ENCODE data around the gene NEK4.
"Not testable (repeated sequence)": the region's sequence is repeated elsewhere in the genome, so short reads cannot be mapped to it uniquely, and the experiment has no call there.

Gene NEK4

DNA sequence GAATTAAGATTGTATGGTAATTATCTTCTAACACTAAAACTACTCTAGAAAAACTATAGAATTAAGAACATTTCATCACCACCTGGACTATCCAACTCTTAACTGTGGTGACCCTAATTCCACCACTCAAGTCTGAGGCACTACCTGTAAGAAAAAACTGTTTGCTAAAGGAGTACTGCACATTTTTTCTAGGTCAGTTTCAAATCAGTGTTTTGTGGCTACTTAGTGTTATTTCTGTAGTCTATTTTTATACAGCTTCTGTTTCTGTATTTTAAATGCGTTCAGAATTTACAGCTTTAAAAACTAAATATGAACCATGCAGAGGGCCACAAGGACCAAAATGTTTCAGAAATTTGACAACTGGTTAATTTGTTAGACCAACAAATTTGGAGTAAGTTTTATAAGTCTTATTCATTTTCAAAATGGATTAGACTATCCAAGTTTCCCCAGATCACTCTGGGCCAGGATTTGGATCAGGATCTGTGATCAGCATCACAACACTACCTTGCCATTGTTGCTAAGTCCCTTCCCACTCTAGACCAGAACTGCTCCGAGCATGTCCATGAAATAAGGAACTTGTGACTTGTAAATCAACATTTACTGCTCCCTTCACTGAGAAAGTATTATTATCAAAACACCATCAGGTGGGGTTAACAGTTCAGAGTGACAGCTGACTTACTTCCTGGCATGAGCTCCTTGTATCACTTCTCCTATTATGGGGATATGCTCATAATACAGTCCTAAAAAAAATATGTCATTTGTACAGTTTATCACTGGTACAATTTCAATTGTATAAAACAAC is 73.7 kb downstream of the NEK4 start:
- DNase-seq (ENCODE audit: low spot score), result no peak

DNA sequence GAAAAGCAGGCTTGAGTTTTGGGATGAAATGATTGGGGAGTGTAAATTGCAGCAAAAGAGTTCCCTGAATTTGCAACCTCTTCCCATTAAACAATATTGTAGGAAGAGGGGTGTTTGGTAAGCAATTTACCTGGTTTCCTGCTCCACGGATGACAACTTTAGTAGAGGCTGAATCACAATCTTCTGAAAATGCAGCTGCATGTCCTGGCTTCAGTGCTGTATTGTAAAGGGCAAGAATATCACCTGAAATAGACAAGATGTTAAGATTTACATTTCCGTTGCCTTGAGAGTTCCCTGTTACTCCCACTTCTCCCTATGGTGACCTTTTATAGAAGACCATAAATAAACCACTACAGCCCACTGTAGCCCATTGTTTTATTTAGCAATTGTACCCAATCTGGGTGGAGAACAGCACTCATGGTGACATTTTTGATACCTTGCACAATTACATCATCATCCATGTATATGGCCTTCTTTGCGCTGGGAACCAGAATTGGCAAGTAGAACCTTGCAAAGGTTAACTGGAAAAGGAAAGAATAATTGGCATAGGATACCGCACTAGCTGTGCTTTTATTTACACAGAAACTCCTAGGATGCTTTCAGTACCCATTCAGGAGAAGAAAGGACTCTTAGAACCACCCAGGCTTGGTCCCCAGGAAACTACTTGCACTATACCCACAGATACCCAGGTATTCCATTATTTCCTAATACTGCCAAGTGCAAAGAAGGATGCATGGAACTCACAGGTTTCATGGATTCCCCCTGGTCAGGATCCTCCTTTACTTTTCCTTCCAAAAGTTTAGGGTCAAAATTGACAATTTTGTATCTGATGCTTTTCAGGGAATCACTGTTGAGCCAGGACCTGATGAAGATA is 74.7 kb downstream of the NEK4 start:
- no peak for DNase-seq (ENCODE audit: low spot score)

DNA sequence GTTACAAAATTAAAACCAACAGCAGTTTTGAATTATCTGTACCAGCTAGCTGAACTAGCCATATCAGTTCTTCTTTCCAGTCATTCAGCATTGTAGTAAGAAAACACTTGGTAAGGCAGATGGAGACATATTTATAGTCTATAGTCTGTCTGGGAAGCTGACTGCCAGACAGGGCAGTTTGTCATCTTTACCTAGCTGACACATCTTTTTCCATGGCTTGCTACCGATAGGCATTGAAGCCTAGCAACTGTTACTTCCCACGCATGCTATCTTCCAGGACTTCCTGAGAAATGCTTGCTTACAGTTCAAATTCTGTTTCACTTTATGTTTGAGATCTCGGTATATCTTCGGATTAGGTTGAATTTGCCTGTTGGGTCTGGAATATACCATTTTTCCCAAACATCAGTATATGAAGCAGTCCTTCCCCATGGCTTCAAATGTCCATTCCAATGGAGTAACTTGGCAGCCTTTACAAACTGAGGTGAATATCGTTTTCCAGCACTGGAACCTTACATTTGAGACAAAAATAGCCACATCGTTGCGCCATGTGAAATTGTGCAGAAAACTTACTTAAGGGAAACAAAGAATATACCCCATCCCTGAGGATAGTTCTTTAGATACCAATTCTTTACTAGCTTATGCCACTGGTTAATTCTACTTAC is 76.1 kb downstream of the NEK4 start:
- no peak for DNase-seq (ENCODE audit: low spot score)

DNA sequence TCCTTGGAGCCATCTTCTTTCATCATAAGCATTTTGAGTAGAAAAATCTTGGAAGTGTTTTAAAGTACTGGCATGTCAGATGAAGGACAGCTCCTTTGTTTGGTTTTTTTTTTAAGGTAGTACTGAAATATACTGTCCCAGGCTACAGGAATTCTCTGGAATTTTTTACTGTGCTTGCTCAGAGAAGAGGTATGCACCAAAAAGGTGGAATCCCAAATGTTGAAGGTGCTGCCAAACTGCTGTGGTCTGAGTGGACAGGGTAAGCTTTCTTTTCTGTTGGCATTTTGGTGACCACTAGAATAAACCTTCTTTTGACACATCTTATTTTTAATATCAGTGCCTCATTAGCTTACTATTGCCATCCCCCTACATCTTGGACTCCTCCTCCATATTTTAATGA is 77.7 kb downstream of the NEK4 start:
- DNase-seq (ENCODE audit: low spot score), result no peak

DNA sequence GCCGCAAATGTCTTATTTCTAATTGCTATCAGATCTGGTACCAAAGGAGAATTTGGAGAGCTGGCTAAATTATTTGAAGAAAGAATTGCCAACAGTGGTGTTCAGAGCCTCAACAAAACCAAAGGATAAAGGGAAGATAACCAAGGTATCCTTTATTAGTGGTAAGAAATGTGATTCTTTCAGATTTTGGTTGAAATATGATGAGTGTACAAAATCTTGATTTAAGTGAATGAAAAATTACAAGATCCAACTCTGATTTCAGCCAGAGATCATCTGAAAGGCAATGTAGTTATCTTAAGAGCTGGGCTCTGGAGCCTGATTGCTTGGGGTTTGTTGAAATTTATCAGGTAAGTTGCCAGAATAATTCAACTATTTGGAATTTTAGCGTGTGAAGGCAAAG is 80.2 kb downstream of the NEK4 start:
- no peak for DNase-seq (ENCODE audit: low spot score)

DNA sequence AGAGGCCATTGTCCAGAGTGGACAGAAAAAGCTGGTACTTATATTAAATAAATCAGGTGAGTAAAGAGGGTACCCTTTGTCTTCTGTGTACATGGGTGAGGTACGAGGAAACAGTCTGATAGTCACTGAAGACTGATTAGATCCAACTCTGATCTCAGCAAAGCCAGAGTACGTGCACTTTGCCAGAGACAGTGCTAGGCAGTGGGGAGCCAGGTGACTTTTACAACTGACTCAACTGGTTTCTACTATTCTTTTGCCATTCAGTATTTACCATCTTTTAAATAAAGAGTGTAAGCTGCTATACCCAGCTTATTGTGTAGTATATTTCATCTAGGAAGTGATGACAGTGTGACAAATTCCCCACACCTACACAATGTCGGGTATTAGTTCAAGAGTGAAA is 81.6 kb downstream of the NEK4 start:
- no peak for DNase-seq (ENCODE audit: low spot score)

DNA sequence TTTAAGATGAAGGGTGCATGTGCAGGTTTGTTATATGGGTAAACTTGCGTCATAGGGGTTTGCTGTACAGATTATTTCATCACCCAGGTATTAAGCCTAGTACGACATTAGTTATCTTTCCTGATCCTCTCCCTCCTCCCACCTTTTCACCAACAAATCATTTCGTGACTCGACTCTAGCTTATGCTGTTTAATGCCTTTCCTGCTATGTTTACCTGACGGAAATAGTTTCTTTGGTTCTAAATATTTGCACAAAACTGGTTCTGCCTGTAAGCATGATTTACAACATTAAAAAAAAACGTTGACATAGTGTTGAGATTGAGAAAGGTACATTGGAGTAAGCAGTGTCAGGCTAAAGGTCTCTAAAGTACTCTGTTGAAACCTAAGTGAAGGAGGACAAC is 82.5 kb downstream of the NEK4 start:
- no peak for DNase-seq (ENCODE audit: low spot score)

DNA sequence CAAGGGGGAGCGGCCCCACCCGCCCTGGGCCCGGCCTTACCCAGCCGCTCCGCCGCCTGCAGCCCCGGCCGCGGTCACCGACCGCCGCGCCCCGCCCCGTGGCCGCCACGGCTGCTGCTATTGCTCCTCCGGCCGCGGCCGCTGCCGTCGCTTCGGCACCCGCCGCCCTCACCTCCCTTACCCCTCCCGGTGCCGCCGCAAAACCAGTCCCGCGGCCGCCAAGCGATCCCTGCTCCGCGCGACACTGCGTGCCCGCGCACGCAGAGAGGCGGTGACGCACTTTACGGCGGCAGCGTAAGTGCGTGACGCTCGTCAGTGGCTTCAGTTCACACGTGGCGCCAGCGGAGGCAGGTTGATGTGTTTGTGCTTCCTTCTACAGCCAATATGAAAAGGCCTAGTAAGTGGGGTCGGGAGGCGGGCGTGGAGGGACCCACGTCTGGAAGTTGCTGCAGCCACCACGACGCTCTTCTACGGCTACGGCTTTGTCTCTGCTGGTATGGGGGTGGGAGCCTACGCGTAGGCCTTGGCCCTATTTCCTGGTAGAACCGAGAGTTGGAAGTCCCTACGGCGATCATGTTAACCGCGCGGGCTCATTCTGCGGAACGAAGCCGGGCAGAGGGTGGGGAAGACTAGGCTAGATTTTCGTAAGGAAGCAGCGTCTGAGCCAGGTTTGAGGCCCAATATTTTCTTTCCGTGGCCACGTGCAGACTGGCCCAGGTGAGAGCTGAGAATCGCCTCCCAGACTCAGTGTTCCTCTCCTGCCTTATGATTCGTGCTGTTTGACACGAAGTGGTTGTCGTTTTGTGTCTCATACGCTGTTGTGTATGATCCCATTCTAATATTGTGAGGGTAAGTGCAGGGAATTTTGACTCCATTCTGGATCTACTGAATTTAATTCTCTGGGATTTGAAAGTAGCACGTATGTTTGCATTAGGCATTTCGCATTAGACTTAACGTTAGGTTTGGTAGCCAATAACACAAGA is 84.7 kb downstream of the NEK4 start, which contains the start of the genes GNL3 and PBRM1:
TSS of gene GNL3 (plus strand) at position 324 of the 983 bp plus-strand sequence. CDS start at position 385, 61 bp downstream.
TSS of gene PBRM1 (minus strand) at position 205 of the 983 bp plus-strand sequence.
- DNase-seq (ENCODE audit: low spot score), result peak; percentile 94

DNA sequence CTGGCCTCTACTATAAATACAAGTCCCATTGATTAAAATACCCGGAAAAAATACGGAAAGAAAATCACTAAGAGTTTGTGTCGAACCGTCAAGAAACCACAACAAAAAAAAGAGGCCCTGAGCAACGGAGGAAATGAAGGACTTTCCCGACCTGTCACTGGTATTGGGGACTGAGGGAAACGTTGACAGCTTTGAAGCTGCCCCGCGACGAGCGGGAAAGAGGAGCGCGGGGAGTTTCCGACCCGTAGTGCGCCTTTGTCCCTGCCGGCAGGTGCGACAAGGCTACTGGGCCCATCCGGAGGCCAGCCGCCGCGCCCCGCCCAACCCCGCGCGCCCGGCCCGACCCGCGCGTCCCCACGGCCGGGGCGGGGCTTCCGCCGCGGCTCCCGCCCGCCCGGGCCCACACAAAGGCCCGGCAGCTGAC is 85.4 kb downstream of the NEK4 start:
- DNase-seq (ENCODE audit: low spot score), result peak; percentile 93

DNA sequence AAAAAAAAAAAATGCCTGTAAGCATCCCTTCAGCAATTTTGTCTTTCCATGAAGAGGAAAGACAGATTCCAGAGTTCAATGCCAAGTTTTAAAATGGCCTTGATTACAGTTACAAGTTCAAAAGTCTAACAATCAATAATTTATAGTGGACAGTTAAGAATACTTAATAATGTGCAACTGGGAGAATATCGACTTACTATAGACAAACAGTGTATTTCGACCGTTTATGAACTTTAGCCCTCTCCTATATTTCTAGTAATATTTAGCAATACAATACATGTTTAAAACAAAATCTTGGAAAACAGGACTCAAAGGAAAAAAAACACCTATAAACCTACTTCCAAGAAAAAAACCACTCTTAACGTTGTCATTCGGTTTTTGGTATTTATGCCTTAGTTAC is 86.6 kb downstream of the NEK4 start:
- no peak for DNase-seq (ENCODE audit: low spot score)

DNA sequence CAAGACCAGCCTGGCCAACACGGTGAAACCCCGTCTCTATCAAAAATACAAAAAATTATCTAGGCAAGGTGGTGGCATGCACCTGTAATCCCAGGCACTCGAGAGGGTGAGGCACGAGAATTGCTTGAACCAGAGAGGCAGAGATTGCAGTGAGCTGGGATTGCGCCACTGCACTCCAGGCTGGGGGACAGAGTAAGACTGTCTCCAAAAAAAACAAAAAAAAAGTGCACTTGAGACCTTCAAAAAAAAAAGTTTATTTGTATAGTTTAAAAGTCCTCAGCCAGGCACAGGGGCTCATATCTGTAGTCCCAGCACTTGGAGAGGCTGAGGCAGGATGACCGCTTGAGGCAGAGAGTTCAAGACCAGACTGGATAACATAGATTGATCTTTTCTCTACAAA is 87.1 kb downstream of the NEK4 start:
- no peak for DNase-seq (ENCODE audit: low spot score)

DNA sequence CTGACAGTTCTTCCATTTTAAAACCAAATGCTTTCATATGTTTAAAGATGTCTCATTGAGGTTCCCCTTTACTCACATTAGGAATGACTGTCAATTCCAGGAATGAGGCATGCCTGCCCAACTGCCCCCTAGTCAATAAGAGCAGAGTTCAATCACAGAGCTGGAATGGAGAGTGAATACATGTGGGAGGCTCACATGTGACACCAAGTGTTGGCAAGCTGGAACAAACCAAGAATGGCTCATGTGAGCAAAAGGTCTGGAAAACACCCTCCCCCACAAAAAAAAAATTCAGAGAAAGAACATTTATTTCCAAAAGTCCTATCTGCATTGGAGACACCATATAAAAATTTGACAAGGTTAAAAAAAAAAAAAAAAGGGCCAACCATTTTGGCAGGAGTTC is 88.7 kb downstream of the NEK4 start:
- peak; percentile 72 for DNase-seq (ENCODE audit: low spot score)

DNA sequence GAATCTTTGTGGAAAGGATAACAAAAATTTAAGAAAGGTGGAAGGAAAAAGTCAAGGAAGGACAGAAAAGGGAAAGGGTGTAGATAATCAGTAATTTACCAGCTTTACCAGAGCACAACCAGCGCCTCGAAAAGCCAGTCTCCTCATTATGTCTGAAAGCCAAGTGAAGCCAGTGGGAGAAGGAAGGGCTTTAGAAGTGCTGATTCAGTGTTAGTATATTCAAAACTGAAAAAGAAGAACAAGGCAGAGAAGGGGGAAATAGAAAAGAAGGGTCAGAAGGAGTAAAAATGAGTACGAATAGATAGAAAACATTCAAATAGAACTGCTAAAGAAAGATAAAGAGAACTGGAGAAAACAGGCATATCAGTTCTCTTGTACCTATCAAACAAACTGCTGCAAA is 89.1 kb downstream of the NEK4 start:
- DNase-seq (ENCODE audit: low spot score), result peak; percentile 1

DNA sequence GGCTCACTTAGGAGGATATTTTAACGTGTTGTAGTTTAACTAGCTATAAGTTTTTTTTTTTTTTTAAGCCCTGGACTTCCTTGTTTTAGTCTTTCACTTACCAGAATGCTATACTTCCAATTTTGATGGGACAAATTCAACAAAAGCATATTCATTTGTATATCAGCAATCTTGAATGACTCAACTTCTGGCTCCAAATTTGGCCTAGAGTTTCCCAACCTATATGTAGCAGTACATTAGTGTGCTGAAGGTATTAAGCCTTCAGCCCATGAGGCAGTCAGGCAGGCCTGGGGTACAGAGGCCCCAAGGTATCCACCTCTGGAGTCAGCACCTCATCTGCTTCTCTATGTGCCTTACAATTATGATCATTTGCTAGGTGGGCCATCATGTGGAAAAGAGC is 90.9 kb downstream of the NEK4 start:
- DNase-seq (ENCODE audit: low spot score), result no peak

DNA sequence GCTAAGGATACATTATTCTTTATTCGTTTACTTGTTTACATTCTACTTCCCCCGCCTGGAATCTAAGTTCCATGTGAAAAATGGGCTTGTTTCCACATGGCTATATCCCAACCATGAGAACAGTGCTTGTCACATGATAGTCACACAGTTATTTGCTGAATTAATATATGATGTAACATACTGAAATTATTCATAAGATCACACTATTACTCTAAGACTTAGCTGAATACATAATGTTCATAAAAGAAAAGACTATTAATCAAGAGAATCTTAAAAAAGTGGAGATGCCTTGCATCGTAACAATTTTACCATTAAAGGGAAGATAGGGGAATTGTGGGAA is 91.6 kb downstream of the NEK4 start:
- no peak for DNase-seq (ENCODE audit: low spot score)

DNA sequence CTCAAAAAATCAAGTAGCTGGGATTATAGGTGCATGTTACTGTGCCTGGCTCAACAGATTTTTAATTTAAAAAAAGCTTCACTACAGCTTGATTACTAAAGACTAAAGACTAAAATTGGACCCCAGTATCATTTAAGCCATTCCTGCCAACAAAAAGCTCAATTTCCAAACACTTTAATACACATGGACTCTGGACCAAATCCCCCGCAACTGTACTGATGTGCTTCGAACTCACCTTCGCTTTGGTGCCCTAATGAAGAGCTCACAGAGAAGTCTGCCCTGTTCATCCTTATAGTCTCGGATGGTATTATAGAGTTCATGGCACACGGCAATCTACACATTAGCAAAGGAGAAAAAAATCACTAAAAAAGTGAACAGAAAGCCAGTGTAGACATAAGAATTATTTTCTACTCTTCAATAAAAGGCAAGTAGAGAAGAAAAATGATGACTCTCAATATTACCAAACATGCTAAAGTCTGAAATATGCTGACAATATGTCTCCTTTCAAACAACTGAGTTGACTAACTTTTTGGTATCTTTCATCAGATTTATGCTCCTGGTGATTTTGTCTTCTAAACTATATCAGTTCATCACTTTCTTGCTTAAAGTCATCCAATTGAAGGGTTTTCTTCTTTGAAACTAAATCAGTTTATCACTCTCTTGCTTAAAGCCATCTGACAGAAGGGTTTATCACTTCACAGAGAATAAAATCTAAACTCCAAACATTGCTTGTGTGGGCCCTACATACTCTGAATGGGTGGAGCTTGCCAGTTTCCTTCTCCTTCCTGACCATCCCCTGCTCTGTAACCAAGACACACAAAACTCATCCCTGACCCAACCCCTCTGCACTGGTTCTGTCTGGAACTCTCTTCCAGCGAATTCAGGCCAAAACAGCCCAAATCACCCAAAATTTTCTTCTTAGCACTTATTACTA is 92.2 kb downstream of the NEK4 start:
- no peak for DNase-seq (ENCODE audit: low spot score)

DNA sequence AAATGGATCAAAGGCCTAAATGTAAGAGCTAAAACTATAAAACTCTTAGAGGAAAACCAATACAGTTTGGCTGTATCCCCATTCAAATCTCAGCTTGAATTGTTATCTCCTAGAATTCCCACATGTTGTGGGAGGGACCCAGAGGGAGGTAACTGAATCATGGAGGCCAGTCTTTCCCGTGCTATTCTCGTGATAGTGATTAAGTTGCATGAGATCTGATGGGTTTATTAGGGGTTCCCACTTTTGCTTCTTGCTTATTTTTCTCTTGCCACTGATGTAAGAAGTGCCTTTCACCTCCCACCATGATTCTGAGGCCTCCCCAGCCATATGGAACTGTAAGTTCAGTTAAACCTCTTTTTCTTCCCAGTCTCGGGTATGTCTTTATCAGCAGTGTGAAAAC is 94.5 kb downstream of the NEK4 start:
- DNase-seq (ENCODE audit: low spot score), result not testable (repeated sequence)

DNA sequence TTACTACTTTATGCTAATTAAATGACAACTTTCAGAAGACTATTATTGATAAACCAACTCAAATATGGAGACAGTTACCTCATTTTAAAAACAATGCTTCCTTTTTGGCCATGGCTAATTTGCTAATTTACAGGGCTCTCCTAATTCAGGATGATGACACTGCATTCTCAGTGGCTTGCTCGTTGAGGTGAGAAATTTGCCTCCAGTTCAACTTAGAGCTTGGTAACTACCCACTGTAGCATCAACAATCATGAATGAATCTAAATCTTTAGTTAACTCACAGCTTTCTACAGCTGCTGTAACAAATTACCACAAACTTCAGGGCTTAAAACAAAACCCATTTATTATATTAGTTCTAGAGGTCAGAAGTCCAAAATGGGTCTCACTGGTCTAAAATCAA is 99.1 kb downstream of the NEK4 start:
- DNase-seq (ENCODE audit: low spot score), result no peak

DNA sequence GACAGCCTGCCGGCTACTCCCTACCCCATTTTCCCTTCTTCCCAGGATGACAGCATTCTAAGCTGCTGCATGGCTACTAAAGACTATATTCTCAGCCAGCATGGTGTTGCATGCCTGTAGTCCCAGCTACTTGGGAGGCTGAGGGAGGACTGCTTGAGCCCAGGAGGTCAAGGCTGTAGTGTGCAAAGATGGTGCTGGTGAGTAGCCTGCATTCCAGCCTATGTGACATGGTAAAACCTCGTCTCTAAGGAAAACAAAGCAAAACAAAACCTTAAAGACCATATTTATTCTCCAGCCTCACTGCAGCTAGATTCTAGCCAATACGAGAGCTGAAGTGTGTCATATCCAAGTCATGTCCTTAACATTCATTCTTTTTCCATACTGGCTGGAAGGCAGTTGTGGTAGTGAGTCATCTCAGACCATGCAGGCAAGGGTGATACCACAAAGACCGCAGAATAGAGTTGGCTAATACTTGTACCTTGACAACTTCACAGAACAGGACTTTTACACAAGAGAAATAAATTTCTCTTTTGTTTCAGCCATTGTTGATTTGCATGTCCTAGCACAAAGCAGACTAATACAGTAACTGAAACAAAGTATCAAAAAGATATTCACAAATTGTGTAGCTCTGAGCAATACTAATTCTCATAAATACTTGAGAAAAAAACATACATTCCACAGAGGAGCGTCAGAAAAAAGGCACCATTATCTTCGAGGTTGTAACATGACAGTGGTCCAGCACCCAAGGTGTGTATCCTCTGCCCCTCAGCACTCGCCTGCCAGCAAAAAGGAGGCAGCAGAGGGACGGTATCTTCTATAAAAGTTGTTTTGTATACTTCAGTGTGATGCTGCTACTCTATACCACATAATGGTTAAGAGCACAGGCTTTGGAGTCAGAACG is 99.9 kb downstream of the NEK4 start:
- peak; percentile 84 for DNase-seq (ENCODE audit: low spot score)

Data from AG08396 (cell line).